Gastrocnemius medialis (tissue), 4 donors: ENCODE results near the gene NFIA. TPM values are rescaled to one million over a fixed set of nuclear protein-coding genes. Genes with fewer than 3 reads are reported as not detected.

Experiments used
- ATAC-seq, 2 donors: fragments of 150-250 bp; one replicate each; pipeline ENCODE4 v1.9.1; 2016
- DNase-seq, 2 donors: peaks; one replicate each; pipeline ENCODE4 v3.0.0-alpha.2; 2019
- H3K27ac ChIP-seq, 4 donors: fragments of 200-600 bp; sonication (generic); 1 replicate in 1 of 4; 2 replicates in 3 of 4; pipeline ENCODE4 v1.5.1; 2016 to 2018; ENCODE audit warnings: mild to moderate bottlenecking in 2 of 4, moderate library complexity in 1 of 4
- H3K27me3 ChIP-seq, 3 donors: fragments of 200-600 bp; sonication (generic) in 2 of 3; 1 replicate in 1 of 3; 2 replicates in 2 of 3; pipeline versions ENCODE4 v1.5.1 to v1.6.0; 2016 to 2019; ENCODE audit warnings: mild to moderate bottlenecking in 1 of 3, moderate library complexity in 1 of 3
- H3K36me3 ChIP-seq, 2 donors: fragments of 200-600 bp; sonication (generic) in 1 of 2; one replicate each; pipeline ENCODE4 v1.5.1; 2017 to 2018
- H3K4me1 ChIP-seq, 2 donors: fragments of 200-600 bp; sonication (generic) in 1 of 2; one replicate each; pipeline ENCODE4 v1.5.1; 2016 to 2017; ENCODE audit warnings: mild to moderate bottlenecking in 2 of 2
- H3K4me3 ChIP-seq, 4 donors: fragments of 200-600 bp; sonication (generic) in 3 of 4; 1 replicate in 1 of 4; 2 replicates in 3 of 4; pipeline ENCODE4 v1.5.1; 2016 to 2019; ENCODE audit warnings: mild to moderate bottlenecking in 2 of 4
- H3K9me3 ChIP-seq, 3 donors: fragments of 200-600 bp; sonication (generic) in 2 of 3; 1 replicate in 1 of 3; 2 replicates in 2 of 3; pipeline ENCODE4 v1.5.1; 2016 to 2019
- CTCF ChIP-seq, 5 experiments: fragments of 450-650 bp in 3 of 5; fragments of 200-600 bp in 2 of 5; sonication (generic) in 2 of 5; IDR thresholded peaks in 4 of 5; conservative IDR thresholded peaks in 1 of 5; 1 replicate in 4 of 5; 2 replicates in 1 of 5; pipeline ENCODE4 v1.5.1; 2016 to 2019; ENCODE audit warnings: antibody characterized with exemption in 5 of 5, mild to moderate bottlenecking in 3 of 5, moderate library complexity in 3 of 5
- POLR2A ChIP-seq, 2 donors: fragments of 450-650 bp; IDR thresholded peaks; one replicate each; pipeline ENCODE4 v1.6.1; 2017; ENCODE audit warnings: antibody characterized with exemption in 2 of 2, mild to moderate bottlenecking in 2 of 2, moderate library complexity in 2 of 2
- in situ Hi-C, 4 donors: fragments of 200-750 bp; cut with MboI; loops; one replicate each; pipeline versions ENCODE4 v1.15.0 to v1.8.0; 2017; ENCODE audit warnings: low sequenced_read_pairs in 4 of 4
- intact Hi-C: fragments of 100-400 bp; cut with DNase I; formaldehyde crosslinking; loops from one replicate; pipeline ENCODE4 v1.15.1; 2023; ENCODE audit warnings: low total_unique reads
- total RNA-seq, 4 donors: library from RNA; depleted of rRNA; stranded (reverse); fragments of >200 nt; gene quantifications; one replicate each; pipeline versions ENCODE4 v1.1.0 to v1.2.3, GENCODE V29; 2016

The NFIA gene
- total RNA-seq, 4 donors from 2014 or later, result 12.9 to 27.0 (median 26.6) TPM

GRCh38 chr1:61149010-61149860 is 66.9 kb downstream of the NFIA start:
- H3K27ac ChIP-seq, result no peak overlapping the region
- H3K4me1 ChIP-seq, result peaks cover 31 to 40% of the 10 kb centered on the region in 2 donors
- H3K27me3 ChIP-seq, result no peaks in the 10 kb centered on the region
- H3K9me3 ChIP-seq, result no peaks in the 10 kb centered on the region
- intact Hi-C loops (no loop called here), in situ Hi-C loops (no loop called here)
- no peaks in the 10 kb centered on the region for H3K36me3 ChIP-seq
- TF ChIP-seq CTCF (IDR thresholded peaks at IDR 0.05 in 4 of 5, conservative IDR thresholded peaks at IDR 0.05 in 1 of 5), result no peak
- TF ChIP-seq POLR2A (IDR thresholded peaks at IDR 0.05), result no peak
- no peak overlapping the region for H3K4me3 ChIP-seq
- ATAC-seq (no peak), DNase-seq (no peak)

GRCh38 chr1:61151565-61151964 is 69.2 kb downstream of the NFIA start:
- ATAC-seq, result no peak
- Histone ChIP-seq H3K36me3 (no peaks in the 10 kb centered on the region), H3K4me1 (peaks cover 35 to 48% of the 10 kb centered on the region in 2 donors), H3K27me3 (no peaks in the 10 kb centered on the region), H3K9me3 (no peaks in the 10 kb centered on the region), H3K27ac (no peak overlapping the region), H3K4me3 (no peak overlapping the region)
- intact Hi-C loops (no loop called here), in situ Hi-C loops (no loop called here)
- DNase-seq, result no peak
- no peak for TF ChIP-seq CTCF (IDR thresholded peaks at IDR 0.05 in 4 of 5, conservative IDR thresholded peaks at IDR 0.05 in 1 of 5)
- no peak for TF ChIP-seq POLR2A (IDR thresholded peaks at IDR 0.05)

- DNase-seq, result no peak
- H3K27me3 ChIP-seq, result no peaks in the 10 kb centered on the region
- H3K4me1 ChIP-seq, result peaks cover 37 to 51% of the 10 kb centered on the region in 2 donors
- in situ Hi-C loops (no loop called here), intact Hi-C loops (no loop called here)
- H3K4me3 ChIP-seq, result no peak overlapping the region
- H3K36me3 ChIP-seq, result no peaks in the 10 kb centered on the region
- H3K27ac ChIP-seq, result peak overlapping the region in 1 of 4 donors; percentile 6
- ATAC-seq, result no peak
- no peaks in the 10 kb centered on the region for H3K9me3 ChIP-seq
- TF ChIP-seq CTCF (IDR thresholded peaks at IDR 0.05 in 4 of 5, conservative IDR thresholded peaks at IDR 0.05 in 1 of 5) (no peak), POLR2A (IDR thresholded peaks at IDR 0.05) (no peak)
Observed at GRCh38 chr1:61152066-61152465, 69.7 kb downstream of the NFIA start.

GRCh38 chr1:61152469-61153105 is 70.2 kb downstream of the NFIA start:
- H3K36me3 ChIP-seq, result no peaks in the 10 kb centered on the region
- intact Hi-C loops, result no loop called here
- no peaks in the 10 kb centered on the region for H3K27me3 ChIP-seq
- ATAC-seq, result no peak
- in situ Hi-C loops, result no loop called here
- H3K4me1 ChIP-seq, result peaks cover 39 to 51% of the 10 kb centered on the region in 2 donors
- H3K4me3 ChIP-seq, result no peak overlapping the region
- no peak for DNase-seq
- TF ChIP-seq POLR2A (IDR thresholded peaks at IDR 0.05) (no peak), CTCF (IDR thresholded peaks at IDR 0.05 in 4 of 5, conservative IDR thresholded peaks at IDR 0.05 in 1 of 5) (no peak)
- no peaks in the 10 kb centered on the region for H3K9me3 ChIP-seq
- H3K27ac ChIP-seq, result peak overlapping the region in 1 of 4 donors; percentile 14
